Natural killer cell (primary cell): Measurements from ENCODE around the gene LEUTX. TPM values are rescaled to one million over a fixed set of nuclear protein-coding genes. Genes with fewer than 3 reads are reported as not detected.

ENCODE experiments used
- ATAC-seq, 3 donors: fragments of 150-1000 bp in 2 of 3; fragments of 200-7000 bp in 1 of 3; cut with Tn5 transposase; 1 replicate in 1 of 3; 2 replicates in 2 of 3; pipeline ENCODE4 v1.10.0; 2021; ENCODE audit warnings: mild to moderate bottlenecking in 2 of 3, moderate library complexity in 2 of 3
- DNase-seq, 2 donors: peaks; one replicate each; pipeline versions ENCODE4 v3.0.0 to v3.0.0-alpha.2; 2013 to 2021; ENCODE audit warnings: mixed read lengths in 1 of 2
- H3K27ac ChIP-seq: one replicate; pipeline ENCODE4 v1.5.1; 2013; ENCODE audit warnings: mild to moderate bottlenecking, low read length
- H3K27me3 ChIP-seq: one replicate; pipeline ENCODE4 v1.6.1; 2013; ENCODE audit warnings: low read length; ENCODE audit not compliant: control insufficient read depth, insufficient read depth
- H3K36me3 ChIP-seq: one replicate; pipeline ENCODE4 v1.6.1; 2013; ENCODE audit warnings: low read length; ENCODE audit not compliant: control insufficient read depth, insufficient read depth
- H3K4me1 ChIP-seq: one replicate; pipeline ENCODE4 v1.6.1; 2013; ENCODE audit warnings: low read length; ENCODE audit not compliant: control insufficient read depth, insufficient read depth
- H3K4me3 ChIP-seq: one replicate; pipeline ENCODE4 v1.5.1; 2013; ENCODE audit warnings: low read length
- H3K9me3 ChIP-seq: one replicate; pipeline ENCODE4 v1.6.1; 2013; ENCODE audit warnings: low read length; ENCODE audit not compliant: control insufficient read depth, insufficient read depth
- H3K27ac Mint-ChIP-seq, 2 donors: one replicate each; pipeline ENCODE4 v1.8.0; 2022; ENCODE audit warnings: mild to moderate bottlenecking in 2 of 2, mixed read lengths in 2 of 2, moderate library complexity in 1 of 2
- H3K27me3 Mint-ChIP-seq, 2 donors: one replicate each; pipeline ENCODE4 v1.8.0; 2022; ENCODE audit warnings: low read depth in 2 of 2, mixed read lengths in 2 of 2
- H3K36me3 Mint-ChIP-seq: one replicate; pipeline ENCODE4 v1.8.0; 2022; ENCODE audit warnings: mixed read lengths
- H3K4me1 Mint-ChIP-seq, 2 donors: one replicate each; pipeline ENCODE4 v1.8.0; 2022; ENCODE audit warnings: mixed read lengths in 2 of 2
- H3K4me3 Mint-ChIP-seq: one replicate; pipeline ENCODE4 v1.8.0; 2022; ENCODE audit warnings: mild to moderate bottlenecking, moderate library complexity, mixed read lengths
- H3K9me3 Mint-ChIP-seq, 2 donors: one replicate each; pipeline ENCODE4 v1.8.0; 2022; ENCODE audit warnings: mixed read lengths in 2 of 2
- WGBS: methylation state at CpG from one replicate; pipeline ENCODE4 v1.1.7; 2013; ENCODE audit warnings: missing lambda C conversion rate; ENCODE audit not compliant: insufficient coverage; 5-methylcytosine and 5-hydroxymethylcytosine counted together
- intact Hi-C: fragments of 100-400 bp; cut with micrococcal nuclease; formaldehyde crosslinking; loops from one replicate; pipeline ENCODE4 v1.14.2; 2022
- total RNA-seq, 4 donors: library from RNA; stranded (reverse); fragments of 120-200 nt in 1 of 4; gene quantifications; one replicate each; pipeline versions ENCODE4 v1.2.3 to v1.2.4, GENCODE V29; 2013 to 2022
- TF ChIP-seq, protein P1 (sequence below): fragments of 200-600 bp; IDR thresholded peaks from one replicate; pipeline ENCODE4 v1.8.0; 2022; ENCODE audit warnings: antibody characterized with exemption

Gene LEUTX
- total RNA-seq, 3 donors from 2014 or later (not counting 1 experiment from before 2014, with no cell fraction given): not detected

- ATAC-seq: peak; percentile 17 to 48 (median 26)
- Mint-ChIP-seq H3K9me3 (no peaks in the 10 kb centered on the region), H3K4me3 (peak overlapping the region; percentile 59), H3K27ac (peak overlapping the region; percentile 80 to 92), H3K27me3 (no peaks in the 10 kb centered on the region), H3K36me3 (no peaks in the 10 kb centered on the region), H3K4me1 (peaks cover 37 to 46% of the 10 kb centered on the region in 2 donors)
- intact Hi-C loops: no loop called here
- peaks cover 35% of the 10 kb centered on the region for H3K36me3 ChIP-seq
- WGBS: 21% methylated on average over 2 of the region's 5 CpGs
- no peak for DNase-seq
- H3K9me3 ChIP-seq: no peaks in the 10 kb centered on the region
- peak overlapping the region; percentile 11 for H3K4me3 ChIP-seq
- peak overlapping the region; percentile 65 for H3K27ac ChIP-seq
- H3K4me1 ChIP-seq: peaks cover 60% of the 10 kb centered on the region
- H3K27me3 ChIP-seq: no peaks in the 10 kb centered on the region
- TF ChIP-seq, protein P1, sequence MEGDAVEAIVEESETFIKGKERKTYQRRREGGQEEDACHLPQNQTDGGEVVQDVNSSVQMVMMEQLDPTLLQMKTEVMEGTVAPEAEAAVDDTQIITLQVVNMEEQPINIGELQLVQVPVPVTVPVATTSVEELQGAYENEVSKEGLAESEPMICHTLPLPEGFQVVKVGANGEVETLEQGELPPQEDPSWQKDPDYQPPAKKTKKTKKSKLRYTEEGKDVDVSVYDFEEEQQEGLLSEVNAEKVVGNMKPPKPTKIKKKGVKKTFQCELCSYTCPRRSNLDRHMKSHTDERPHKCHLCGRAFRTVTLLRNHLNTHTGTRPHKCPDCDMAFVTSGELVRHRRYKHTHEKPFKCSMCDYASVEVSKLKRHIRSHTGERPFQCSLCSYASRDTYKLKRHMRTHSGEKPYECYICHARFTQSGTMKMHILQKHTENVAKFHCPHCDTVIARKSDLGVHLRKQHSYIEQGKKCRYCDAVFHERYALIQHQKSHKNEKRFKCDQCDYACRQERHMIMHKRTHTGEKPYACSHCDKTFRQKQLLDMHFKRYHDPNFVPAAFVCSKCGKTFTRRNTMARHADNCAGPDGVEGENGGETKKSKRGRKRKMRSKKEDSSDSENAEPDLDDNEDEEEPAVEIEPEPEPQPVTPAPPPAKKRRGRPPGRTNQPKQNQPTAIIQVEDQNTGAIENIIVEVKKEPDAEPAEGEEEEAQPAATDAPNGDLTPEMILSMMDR: no peak
Measured at GRCh38 chr19:39828654-39829032, 50.0 kb downstream of the LEUTX start.

DNA sequence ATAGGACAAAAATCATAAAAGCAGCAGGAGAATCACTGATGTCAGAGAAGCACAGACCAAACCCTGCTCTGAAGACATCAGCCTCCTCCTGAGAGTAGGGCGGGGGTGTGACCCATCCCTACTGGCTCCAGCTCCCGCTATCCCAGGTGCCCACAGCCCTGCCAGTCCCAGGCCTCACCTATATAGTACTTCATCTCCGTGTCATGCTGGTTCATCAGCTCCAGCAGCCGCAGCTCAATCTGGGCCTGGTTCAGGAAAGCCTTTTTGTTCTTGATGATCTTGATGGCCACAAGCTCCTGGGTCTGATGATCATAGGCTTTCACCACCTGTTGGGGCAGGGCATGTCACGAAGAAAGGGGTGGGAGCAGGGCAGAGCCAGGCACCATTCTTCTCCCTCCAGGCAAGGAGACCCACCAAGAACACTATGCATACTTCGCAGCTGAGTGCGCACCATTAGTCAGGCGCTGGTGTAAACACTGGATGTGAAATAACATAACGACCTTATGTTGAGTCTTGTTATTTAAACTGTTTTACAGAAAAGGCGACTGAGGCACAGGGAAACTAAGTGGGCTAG lies 51.1 kb downstream of the LEUTX start:
- Histone ChIP-seq H3K27ac (peak overlapping the region; percentile 20), H3K36me3 (peaks cover 39% of the 10 kb centered on the region), H3K4me1 (peaks cover 58% of the 10 kb centered on the region), H3K4me3 (no peak overlapping the region), H3K27me3 (no peaks in the 10 kb centered on the region), H3K9me3 (no peaks in the 10 kb centered on the region)
- no peak for DNase-seq
- no peak overlapping the region for H3K4me3 Mint-ChIP-seq
- peak overlapping the region; percentile 80 to 92 for H3K27ac Mint-ChIP-seq
- 97% methylated on average over 10 of the region's 10 CpGs for WGBS
- no peaks in the 10 kb centered on the region for H3K9me3 Mint-ChIP-seq
- TF ChIP-seq, protein P1: no peak
- no peak for ATAC-seq
- intact Hi-C loops: no loop called here
- no peaks in the 10 kb centered on the region for H3K27me3 Mint-ChIP-seq
- H3K36me3 Mint-ChIP-seq: no peaks in the 10 kb centered on the region
- H3K4me1 Mint-ChIP-seq: peaks cover 43 to 56% of the 10 kb centered on the region in 2 donors

- no peak for ATAC-seq
- Mint-ChIP-seq H3K27me3 (no peaks in the 10 kb centered on the region), H3K4me1 (peaks cover 43 to 57% of the 10 kb centered on the region in 2 donors), H3K4me3 (no peak overlapping the region), H3K27ac (peak overlapping the region; percentile 76 to 92), H3K9me3 (no peaks in the 10 kb centered on the region), H3K36me3 (no peaks in the 10 kb centered on the region)
- Histone ChIP-seq H3K4me1 (peaks cover 52% of the 10 kb centered on the region), H3K9me3 (no peaks in the 10 kb centered on the region), H3K36me3 (peaks cover 40% of the 10 kb centered on the region), H3K27me3 (no peaks in the 10 kb centered on the region), H3K4me3 (no peak overlapping the region), H3K27ac (no peak overlapping the region)
- TF ChIP-seq, protein P1: no peak
- WGBS: 98% methylated on average over 18 of the region's 18 CpGs
- no peak for DNase-seq
- intact Hi-C loops: no loop called here
Measured at GRCh38 chr19:39830406-39830805, 51.8 kb downstream of the LEUTX start.

- intact Hi-C loops: no loop called here
- no peaks in the 10 kb centered on the region for H3K36me3 Mint-ChIP-seq
- no peaks in the 10 kb centered on the region for H3K27me3 Mint-ChIP-seq
Measured at GRCh38 chr19:39830847-39831246, 52.2 kb downstream of the LEUTX start.

More at GRCh38 chr19:39830847-39831246, 52.2 kb downstream of the LEUTX start:
- Histone ChIP-seq H3K4me3 (no peak overlapping the region), H3K27me3 (no peaks in the 10 kb centered on the region), H3K9me3 (no peaks in the 10 kb centered on the region), H3K36me3 (peaks cover 38% of the 10 kb centered on the region), H3K27ac (no peak overlapping the region), H3K4me1 (peaks cover 50% of the 10 kb centered on the region)
- Mint-ChIP-seq H3K9me3 (no peaks in the 10 kb centered on the region), H3K4me1 (peaks cover 43 to 57% of the 10 kb centered on the region in 2 donors), H3K4me3 (peak overlapping the region; percentile 28), H3K27ac (peak overlapping the region; percentile 76 to 92)
- no peak for DNase-seq
- no peak for ATAC-seq
- TF ChIP-seq, protein P1: no peak
